NCI-H1436 (cell line): ENCODE results near the gene CTIF.

Experiments
- DNase-seq: peaks from one replicate; lab custom pipeline; 2025; lab: John Stamatoyannopoulos, UW

The CTIF gene

GRCh38 chr18:48886520-48887293 is 347.9 kb downstream of the CTIF start:
- DNase-seq = no peak

- no peak for DNase-seq
Observed at GRCh38 chr18:48887294-48887904, 348.6 kb downstream of the CTIF start.

- no peak for DNase-seq
Observed at GRCh38 chr18:48887905-48888772, 349.3 kb downstream of the CTIF start.

GRCh38 chr18:48888773-48889080 is 349.9 kb downstream of the CTIF start:
- no peak for DNase-seq

- DNase-seq = no peak
Observed at GRCh38 chr18:48889115-48889941, 350.5 kb downstream of the CTIF start.

- DNase-seq = no peak
Observed at GRCh38 chr18:48889981-48890762, 351.3 kb downstream of the CTIF start.

GRCh38 chr18:48891721-48892120 is 352.9 kb downstream of the CTIF start:
- DNase-seq = no peak

- DNase-seq = no peak
Observed at GRCh38 chr18:48892146-48892855, 353.5 kb downstream of the CTIF start.

GRCh38 chr18:48893061-48893607 is 354.3 kb downstream of the CTIF start:
- no peak for DNase-seq

- peak; percentile 66 for DNase-seq
Observed at GRCh38 chr18:48893608-48894600, 355.1 kb downstream of the CTIF start.

- DNase-seq = no peak
Observed at GRCh38 chr18:48894799-48895346, 356.0 kb downstream of the CTIF start.

GRCh38 chr18:48896326-48896874 is 357.6 kb downstream of the CTIF start:
- no peak for DNase-seq

GRCh38 chr18:48896875-48897511 is 358.2 kb downstream of the CTIF start:
- no peak for DNase-seq

- no peak for DNase-seq
Observed at GRCh38 chr18:48897531-48897930, 358.7 kb downstream of the CTIF start.

GRCh38 chr18:48898521-48898920 is 359.7 kb downstream of the CTIF start:
- no peak for DNase-seq

- no peak for DNase-seq
Observed at GRCh38 chr18:48899558-48900174, 360.8 kb downstream of the CTIF start.

- no peak for DNase-seq
Observed at GRCh38 chr18:48900469-48900868, 361.6 kb downstream of the CTIF start.
